Raji (cell line): ENCODE results near the gene PRRT1B.

Experiments
- POLR2A ChIP-seq: IDR thresholded peaks from 2 replicates; pipeline ENCODE4 v1.6.1; 2011; ENCODE audit warnings: low read depth, low read length, control low read depth; ENCODE audit not compliant: insufficient read depth

Gene PRRT1B

DNA sequence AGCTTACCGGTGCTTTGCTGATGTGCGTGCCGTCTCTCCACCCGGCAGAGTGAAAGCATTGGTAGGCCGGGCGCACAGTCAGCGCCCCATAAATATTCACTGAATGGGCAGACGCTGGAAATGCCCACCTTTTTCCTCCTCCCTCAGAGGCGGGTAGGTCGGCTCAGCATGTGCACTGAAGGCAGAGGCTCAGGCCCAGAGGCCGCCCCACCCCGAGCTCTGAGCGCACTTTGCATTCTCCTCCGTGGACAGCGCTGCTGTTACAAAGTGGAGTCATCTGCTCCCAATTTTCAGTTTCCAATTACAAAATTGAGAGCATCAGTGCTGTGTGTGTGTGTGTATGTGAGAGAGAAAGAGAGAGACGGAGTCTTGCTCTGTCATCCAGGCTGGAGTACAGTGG, 24.8 kb upstream of the PRRT1B start:
- no peak for TF ChIP-seq POLR2A

DNA sequence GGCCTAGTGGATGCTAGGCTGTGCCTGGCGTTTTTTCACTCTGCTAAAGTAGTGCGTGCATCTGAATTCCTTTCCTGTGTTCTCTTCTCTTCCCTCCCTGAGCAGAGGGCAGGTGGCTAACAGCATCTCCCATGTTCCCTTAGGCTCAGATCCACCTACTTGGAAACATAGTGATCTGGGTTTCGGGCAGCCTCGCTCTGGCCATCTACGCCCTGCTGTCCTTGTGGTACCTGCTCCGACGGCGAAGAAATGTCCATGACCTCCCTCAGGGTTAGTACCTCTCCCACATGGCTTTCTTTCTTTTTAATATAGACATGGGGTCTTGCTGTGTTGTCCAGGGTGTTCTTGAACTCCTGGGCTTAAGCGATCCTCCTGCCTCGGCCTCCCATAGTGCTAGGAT, 24.1 kb upstream of the PRRT1B start:
- TF ChIP-seq POLR2A = no peak

DNA sequence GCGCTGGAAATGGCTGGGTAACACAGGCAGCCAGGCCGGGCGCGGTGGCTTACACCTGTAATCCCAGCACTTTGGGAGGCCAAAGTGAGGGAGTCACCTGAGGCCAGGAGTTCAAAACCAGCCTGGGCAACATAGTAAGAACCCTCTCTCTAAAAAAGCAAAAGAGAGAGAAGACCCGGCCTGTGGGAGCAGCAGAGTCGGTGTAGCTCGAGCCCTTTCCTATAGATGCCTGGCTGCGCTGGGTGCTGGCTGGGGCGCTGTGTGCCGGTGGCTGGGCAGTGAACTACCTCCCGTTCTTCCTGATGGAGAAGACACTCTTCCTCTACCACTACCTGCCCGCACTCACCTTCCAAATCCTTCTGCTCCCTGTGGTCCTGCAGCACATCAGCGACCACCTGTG, 23.5 kb upstream of the PRRT1B start:
- TF ChIP-seq POLR2A = no peak

DNA sequence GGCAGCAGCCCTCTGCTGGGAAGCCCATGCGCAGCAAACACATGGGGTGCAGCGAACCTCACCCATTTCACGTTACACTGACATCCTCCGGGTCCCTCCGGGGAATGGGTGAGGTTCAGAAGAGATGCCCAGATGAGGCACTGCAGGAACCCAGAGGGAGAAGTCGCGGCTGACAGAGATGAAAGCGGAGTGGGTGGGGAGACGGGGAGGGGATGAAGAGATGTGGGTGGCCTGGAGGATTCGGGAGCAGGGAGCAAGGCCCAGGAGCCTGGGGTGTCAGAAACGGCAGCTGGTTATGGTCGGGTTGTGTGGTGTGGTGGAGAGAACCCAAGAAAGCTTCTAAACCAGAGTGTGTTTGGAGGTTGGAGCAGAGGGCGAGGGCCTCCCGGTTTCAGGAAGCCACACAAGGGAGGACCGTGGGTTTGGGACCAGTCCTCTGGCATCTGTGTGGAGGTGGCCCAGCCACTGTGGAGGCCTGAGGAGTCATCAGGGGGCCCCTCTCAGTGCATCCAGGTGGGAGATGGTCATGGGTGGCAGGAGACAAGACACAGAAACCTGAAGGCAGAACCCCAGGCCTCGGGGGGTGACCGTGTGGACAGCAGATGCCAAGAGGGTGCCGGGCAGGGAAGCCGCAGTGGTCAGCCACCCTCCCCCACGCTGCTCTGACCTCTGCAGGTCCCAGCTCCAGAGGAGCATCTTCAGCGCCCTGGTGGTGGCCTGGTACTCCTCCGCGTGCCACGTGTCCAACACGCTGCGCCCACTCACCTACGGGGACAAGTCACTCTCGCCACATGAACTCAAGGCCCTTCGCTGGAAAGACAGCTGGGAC, 22.9 kb upstream of the PRRT1B start:
- no peak for TF ChIP-seq POLR2A

DNA sequence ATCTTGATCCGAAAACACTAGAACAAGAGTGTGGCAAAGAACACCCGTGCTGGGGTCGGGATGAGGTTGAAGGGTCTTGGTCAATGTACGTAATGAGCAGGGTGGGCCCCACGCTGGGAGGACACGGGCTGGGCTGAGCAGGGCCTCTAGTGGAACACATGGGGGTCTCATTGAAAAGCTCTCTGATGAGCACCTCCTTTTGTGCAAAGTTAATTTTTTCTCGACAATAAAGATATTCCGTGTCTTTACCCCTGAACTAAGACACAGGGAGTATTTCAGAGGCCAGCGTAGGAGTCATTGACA, 22.3 kb upstream of the PRRT1B start:
- no peak for TF ChIP-seq POLR2A

DNA sequence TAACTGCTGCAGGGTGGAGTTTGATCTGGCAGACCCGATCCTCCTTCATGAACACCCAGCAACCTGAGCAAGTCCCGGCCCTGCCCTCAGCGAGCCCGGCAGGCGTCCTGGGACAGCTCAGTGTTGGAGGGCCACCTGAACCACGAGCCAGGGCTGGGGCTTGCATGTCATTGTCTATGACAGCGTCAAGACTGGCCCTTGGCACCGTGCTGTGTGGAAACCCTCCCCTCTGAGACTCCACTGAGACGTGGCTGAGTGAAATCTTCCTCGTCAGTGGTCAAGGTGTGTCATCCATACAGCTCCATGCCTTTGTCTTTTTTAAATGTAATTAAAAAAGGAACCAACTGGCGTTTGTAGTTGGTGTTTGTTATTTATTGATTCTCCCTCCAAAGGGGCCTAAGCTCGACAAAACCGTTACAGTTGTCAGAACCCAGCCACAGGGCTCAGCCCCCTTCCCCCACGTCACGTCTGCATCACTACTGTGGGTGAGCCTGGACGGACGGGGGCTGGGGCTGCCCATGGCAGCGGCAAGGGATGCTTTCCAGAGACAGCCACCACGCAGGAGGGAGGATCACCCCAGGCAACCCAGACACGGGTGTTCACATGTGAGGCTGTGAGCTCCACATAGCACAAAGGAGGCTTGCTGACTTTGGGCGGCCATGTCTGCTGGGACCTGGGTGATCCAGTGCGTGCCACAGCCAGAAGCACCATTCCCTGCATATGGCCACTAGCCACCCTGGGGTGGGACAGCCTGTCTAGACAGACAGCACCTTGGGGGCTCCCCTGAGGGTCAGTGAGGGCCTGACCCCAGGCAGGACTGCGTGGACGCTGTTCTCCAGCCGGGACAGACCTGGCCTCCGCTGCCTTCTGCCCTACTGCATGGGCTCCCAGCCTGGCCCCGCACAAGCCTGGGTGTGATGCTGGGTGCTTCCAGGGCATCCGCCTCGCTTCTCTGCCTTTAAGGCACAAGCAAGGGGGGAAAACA, 21.6 kb upstream of the PRRT1B start:
- TF ChIP-seq POLR2A = no peak

DNA sequence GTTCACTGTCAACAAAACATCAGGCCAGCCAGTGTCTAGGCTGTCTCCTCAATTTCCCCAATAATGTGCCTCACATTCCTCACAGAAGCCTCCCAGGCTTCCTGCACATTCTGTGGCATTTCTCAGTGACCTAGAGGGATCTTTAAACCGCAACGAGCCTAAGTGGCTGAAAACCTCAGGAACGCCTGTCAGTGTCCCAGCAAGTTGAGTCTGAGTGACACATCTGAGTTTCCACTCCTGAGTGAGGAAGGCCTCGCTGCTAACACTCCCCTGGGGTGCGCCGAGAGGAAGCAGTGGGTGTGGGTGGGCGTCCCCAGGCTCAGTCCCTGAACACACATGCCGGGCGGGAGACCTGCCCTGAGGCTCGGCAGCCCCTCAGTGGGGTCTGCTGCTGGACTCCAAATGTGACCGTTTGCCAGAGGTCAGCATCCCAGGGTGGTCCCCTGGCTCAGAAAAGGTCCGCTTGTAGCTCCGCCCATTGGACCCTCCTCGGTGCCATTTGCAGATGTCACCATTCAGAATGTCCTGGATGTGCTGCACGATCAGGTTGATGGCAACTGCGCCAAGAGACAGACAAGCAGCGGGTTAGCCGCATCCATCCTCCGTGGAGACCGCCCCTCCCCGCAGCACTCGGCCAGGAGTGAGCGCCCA, 20.5 kb upstream of the PRRT1B start:
- TF ChIP-seq POLR2A = no peak

DNA sequence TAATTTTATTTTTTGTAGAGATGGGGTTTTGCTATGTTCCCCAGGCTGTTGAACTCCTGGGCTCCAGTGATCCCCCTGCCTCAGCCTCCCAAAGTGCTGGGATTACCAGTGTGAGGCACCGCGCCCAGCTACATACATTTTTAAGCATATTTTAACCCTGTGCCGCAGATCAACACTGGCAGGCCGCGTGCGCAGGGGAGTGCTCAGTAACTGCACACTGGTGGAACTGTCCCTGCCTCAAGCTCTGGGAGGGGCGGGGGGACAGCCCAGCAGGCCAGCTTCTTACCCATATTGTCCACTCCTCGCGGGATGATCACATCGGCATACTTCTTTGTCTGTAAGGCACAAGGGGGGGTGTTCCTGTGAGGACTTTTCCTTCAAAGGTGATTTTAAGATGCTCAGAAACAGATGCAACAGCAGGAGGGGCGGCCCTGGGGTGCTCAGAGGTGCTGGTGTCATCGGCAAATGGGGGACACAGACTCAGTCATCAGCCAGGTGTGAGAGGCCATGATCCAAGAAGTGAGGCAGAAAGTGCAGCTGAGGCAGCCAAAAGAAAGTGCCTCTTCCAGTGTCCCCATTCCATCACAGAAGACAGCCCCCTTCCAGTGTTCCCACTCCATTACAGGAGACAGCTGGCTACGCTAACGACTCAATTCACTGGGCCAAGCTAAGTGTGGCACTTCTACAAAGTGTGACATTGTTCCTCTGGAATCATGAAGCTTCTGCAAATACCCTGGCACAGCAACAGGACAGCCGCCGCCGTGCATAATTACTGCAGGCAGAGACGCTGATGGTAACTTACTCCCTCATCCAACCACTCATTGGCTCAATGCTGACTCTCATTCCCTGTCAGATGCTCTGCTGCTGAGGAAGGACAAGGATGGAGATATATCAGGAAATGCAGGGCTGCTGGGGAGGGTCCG, 19.4 kb upstream of the PRRT1B start:
- TF ChIP-seq POLR2A = no peak

DNA sequence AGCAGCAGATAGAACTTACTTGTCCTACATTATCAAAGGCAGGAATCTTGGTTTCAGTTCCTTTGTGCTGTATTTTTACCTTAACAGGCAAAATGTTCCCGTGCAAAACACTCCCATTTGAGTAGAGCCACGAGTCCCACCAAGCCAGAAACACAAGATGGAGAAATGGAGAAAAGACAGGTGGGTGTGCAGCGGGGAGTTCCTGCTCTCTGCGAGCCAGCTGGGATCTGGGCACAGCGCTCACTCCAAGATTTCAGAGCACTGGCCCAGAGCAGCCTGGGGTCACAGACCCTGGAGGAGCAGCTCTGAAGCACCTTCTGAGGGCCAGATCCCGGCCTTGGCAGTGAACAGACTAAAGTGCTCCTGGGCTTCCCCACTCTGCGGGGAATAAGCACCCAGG, 17.1 kb upstream of the PRRT1B start:
- TF ChIP-seq POLR2A = no peak

DNA sequence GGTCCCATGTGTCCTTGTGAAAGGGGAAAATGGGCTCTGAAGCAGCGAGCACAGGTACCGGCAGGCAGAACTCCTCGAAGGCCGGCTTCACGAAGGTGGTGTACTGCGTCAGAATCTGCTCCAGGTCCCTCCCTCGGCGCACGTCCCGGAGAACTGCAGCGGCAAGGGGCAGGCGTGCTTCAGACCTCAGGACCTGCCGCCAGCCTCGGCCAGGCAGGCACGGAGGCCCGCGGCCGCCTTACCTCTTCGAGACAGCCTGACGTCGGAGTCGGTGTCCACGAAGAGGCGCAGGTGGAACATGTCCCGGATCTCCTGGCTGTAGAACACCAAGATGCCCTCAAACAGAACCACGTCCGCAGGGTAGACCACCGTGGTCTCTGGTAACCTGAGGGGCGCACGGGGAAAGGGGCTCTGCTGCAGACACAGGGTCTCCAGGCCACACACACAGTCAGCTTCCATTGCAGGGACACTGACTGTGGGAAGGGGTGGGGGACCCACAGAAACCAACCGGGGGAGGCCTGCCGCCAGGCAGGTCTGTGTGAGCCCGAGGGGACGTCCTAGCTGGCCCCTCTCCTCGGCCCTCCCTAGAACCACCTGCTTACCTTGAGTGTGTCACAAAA, 16.3 kb upstream of the PRRT1B start:
- no peak for TF ChIP-seq POLR2A

DNA sequence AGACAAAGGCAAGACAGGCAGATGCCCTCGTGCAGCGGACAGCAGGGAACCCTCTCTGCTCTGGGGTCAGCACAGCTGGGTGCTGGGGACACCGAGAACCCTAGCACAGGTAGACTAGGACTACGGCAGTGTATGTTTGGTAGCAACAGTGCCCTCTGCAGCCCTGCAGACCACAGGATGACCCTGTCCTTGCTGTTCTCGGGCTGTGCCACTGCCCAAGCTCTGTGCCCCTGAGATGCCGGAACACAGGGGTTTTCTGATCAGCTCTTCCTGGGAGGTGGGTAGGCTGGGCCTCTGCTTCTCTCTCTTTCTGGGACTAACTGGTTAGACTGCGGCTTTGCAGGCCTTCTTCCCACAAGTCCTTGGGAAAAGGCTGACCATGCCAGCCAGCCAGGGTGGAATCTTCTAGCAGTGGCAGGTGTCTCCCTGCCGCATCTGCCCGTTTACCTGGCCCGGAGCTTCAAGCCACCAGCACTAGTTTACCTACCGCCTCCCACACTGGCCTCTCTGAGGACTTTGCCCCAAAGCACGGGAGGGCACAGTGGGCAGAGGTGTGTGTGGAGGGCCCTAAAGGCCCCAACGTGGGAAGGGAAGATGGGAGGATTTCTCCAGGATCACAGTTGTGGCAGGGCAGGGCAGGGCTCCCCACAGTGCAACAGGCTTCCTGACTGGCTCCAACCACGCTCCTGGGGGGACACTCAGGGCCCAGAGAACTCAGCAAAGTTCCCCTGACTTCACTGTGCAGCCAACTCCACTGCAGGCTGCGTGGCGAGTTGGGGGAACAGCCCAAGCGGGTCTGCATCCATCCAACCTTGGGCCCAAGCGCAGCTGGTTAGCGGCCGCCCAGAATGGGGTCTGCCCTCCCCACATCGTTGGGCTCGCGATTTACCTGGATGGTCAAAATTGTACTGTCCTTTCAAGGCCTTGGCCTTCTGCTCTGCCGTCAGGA, 15.5 kb upstream of the PRRT1B start:
- TF ChIP-seq POLR2A = no peak

DNA sequence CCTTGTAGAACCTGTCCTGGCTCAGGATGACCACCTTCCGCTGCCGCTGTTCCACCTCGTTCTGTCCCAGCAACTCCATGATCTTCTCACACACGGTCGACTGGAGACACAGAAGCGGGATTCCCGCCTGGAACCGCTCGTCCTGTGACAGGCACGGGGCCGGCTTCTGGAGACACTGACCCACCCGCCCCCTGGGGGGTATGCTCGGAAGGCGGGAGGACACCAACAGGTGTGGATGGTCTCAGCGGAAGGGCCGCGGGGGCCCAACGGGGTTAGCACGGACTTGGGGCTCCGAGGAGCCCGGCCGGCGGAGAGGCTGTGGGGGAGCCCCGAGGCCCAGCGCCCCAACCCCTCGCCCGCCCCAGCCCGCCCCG, 14.8 kb upstream of the PRRT1B start:
- TF ChIP-seq POLR2A = no peak
